ENCODE measurements around the gene MRM1.

The MRM1 gene

DNA sequence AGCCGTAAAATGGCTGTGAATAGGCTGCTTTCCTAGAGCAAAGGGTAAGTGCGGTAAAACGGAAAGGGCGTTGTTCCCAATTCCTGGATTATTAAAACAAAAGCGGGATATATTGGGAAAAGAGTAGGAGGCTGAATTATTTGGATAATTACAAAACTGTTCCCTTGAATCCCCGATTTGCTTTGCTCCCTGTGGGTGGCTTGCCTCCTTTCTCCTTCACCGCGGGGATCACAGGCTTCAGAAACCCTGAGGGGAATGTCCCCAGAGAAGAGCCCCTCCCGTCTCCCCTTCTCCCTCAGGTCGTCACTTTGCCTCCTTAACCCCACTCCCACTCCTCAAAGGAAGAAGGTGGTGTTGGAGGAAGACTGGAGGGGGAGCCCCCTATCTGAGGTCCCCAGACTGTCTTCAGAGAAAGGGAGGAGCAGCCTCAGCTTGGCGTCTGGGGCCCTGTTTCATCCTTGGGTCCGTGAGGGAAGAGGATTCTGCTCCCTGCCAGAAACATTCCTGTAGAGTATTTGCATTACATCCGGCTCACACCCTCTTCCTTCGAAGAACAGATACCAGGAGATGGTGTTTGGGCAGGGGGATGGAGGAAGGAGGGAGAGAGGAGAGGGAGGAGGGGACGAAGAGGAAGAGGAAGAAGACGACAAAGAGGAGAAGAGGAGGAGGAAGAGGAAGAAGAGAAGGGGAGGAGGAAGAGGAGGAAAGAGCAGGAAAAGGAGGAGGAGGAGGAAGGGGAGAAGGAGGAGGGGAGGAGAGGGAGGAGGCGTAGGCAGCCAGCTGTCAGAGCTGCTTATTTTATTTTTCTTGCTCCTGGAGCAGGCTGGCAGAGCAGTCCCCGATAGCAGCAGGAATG is 31.8 kb downstream of the MRM1 start:
- no peak for DNase-seq (ENCODE audit: low spot score)

DNA sequence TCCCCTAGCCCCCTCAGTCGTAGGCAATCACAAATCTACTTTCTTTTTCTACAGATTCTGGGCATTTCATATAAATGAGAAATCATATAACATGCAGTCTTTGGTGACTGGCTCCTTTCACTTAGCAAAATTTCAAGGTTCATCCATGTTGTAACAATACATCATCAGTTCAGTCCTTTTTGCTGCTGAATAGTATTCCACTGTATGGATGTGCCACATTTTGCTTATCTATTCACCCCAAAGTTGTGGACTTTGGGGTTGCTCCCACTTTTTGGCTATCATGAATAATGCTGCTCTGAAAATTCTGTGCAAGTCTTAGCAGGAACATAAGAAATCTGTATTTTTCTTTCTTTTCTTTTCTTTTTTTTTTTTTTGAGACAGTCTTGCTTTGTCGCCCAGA is 39.0 kb downstream of the MRM1 start:
- DNase-seq (ENCODE audit: low spot score): no peak

DNA sequence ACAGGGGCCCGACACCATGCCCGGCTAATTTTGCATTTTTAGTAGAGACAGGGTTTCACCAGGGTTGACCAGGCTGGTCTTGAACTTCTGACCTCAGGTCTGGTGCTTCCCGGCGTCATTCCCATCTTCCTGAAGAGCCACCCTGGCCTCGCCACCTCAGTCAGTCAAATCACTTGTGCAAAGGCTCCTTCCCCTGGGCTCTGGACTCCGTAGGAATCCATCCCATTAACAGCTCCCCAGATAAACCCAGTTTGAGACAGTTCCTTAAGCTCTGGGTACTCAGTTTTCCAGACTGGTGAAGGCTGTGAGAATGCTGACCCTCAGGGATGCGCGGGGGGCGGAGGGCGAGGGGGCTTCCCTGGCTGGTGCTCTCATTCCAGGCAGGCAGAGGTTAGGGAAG is 39.5 kb downstream of the MRM1 start:
- DNase-seq (ENCODE audit: low spot score): no peak

DNA sequence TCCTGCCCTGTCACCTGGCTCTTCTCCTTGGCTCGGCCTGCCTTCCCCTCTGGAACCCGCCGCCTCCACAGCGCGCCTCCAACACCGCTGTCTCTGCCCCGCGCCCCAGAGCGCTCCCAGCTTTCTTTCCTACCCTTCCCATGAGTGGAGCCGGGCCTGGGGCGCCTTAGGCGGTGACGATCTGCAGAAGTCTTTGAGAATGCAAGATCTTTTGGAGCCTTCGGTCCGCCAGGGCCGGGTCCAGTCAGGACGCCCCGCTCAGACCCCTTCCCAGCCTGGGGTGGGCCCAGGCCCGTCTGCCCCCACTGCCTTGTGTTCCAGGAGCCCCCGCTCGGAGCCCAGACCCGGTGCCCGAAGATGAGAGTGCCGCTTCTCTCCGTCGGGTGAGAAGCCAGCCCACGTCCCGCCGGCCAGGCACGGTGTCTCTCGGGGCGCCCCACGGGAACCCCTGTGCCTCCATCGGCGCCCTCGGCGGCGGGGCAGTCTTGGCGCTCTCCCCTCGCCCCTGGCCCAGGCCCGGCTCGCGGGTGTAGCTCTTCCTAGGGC is 40.0 kb downstream of the MRM1 start:
- DNase-seq (ENCODE audit: low spot score): no peak

DNA sequence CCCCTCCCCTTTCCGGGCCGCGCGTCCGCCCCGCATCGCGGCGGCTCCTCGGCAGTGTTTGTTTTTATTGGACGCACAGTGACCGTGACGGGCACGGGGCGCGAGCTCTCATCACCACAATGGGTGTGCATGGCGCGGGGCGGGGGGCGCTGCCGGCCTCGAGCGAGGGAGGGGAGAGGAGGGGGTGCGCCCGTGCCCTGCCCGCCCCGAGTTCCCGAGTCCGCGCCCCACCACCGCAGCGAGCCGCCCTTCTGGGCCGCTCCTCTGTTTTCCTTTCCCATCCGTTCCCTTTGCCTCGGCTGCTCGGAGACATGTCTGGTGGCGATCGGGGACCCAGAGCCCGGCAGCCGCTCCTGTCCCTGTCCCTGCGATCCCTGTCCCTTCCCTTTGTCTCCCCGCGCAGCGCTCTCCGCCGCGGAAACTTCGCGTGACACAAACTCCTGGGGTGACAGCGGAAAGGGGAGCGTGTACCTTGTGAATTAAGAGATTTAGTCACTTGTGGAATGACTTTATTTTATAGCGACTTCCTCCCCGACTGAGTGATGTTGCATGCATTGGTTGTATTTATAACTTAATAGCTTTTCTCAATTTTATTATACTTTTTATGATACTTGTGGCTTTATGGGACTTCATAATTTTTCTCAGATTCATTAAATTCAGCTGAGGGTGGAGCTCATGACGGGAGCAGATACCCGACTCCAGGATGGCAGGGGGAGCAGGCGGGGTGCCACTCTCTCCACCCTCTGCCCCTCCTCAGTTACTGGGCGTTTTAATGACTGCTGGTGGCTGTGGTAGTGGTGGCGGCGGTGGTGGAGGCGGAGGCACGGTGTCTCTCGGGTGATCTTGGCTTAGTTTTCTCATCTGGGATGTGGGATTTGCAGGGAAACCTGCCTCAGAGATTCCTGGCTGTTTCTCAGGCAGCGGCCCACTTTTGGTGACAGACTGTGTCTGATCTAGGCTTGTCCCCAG is 40.8 kb downstream of the MRM1 start:
- peak; percentile 67 for DNase-seq (ENCODE audit: low spot score)

DNA sequence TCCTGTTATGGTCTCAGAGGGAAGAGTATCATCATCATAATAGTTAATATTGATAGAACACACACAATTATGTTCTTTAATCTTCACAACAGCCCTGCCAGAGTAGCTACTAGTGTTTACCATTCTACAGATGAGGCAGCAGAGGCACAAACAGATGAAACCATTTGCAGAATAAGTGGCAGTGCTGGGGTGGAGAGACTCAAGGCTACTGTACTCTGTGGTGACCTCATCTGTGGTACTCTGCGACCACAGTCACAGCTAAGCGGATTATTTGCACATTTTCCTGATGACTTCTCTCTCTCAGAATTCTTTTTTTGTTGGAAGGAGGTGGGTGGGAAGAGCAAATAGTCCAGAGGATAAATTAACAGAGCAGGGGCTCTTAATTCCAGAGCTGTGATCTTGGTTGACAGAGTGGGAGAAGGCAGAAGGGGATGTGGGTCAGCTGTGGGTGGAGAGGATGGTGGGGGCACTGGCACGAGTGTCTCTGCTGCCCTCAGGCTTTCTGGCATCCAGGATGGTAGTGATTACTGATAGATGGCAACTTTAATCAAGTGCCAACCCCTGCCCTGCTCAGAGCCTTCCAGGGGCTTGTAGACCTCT is 41.8 kb downstream of the MRM1 start:
- no peak for DNase-seq (ENCODE audit: low spot score)

DNA sequence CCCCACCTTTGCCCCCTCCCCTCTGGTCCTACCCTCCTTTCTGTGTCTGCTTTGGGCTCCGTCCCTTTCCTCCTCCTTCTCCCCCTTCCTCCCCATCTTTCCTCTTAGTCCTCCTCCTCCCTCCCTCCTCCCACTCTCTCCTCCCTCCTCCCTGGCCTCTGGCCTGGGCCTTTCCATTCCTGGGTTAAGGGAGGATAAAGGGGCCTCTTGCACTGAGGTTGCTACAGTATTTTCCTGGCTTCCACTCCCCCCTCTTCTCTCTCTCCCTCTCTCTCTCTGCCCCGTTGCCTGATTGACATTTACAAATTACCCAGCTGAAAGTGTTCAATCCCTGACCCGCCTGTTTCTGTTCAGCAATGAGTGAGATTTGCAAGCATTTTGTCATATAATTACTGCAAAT is 44.0 kb downstream of the MRM1 start:
- DNase-seq (ENCODE audit: low spot score): no peak

DNA sequence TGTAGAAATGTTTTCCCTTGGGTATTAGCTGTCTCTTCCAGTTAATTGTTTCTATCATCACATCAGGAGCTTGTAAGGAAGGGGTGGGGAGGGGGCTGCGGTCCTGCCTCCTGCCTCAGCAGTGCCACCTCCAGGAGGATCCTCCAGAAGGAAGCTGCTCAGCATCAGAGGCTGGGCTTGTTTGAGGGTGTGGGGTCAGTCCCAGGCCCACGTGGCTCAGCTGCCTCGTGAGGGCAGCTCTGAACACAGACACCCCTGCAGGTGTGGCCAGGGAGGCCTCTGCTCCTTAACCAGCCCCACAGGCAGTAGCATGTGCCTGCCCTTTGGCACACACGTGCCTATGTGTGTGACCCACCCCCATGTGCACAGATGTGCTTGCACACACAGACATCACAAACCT is 46.3 kb downstream of the MRM1 start:
- no peak for DNase-seq (ENCODE audit: low spot score)

DNA sequence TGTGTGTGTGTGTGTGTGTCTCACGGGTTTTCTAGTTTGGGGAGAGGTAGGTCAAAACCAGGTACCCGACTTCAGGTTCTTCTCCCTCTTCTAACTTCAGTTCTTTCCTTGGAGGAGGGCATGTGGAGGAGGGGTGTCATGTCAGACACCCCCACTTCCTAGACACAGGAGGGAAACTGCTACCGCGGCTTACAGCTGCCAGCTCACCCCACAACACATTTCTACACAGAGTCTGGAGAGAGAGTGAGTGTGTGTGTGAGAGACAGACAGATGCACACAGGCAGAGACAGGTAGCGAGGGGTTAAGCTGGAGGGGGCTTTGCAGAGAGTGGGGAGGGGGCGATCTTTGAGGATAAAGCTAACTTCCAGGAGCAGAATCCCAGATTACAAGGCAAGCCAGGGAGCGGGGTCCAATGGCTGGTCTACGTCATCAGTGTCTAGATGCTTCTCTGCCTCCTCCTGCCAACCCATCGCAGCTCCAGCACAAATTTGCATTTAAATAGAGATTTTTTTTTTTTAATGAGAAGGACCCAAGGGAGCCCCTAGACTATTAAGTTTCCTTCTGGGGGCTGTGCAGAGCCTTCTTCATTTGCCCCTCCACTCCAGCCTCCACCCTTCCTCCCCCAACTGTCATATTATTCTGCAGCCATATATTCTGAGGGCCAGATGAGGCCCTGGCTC is 48.9 kb downstream of the MRM1 start:
- no peak for DNase-seq (ENCODE audit: low spot score)

DNA sequence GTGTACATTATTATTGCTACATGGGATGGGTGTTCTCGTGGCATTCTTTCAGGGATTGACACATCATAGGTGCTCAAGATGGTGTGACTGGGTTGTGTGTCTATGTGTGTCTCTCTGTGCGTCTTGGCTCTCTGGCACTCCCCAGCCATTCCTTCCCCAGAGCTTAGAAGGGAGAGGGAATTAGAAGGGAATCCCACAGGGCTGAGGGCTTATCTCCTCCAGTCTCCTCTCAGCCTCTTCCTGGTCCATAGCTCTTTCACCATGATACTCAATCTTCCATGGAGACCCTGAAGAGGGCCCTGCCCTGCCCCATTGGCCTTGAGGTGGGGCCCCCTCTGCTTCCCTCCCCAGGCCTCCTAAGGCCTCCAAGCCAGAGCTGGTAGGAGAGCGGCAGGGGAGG is 52.0 kb downstream of the MRM1 start:
- peak; percentile 71 for DNase-seq (ENCODE audit: low spot score)

DNA sequence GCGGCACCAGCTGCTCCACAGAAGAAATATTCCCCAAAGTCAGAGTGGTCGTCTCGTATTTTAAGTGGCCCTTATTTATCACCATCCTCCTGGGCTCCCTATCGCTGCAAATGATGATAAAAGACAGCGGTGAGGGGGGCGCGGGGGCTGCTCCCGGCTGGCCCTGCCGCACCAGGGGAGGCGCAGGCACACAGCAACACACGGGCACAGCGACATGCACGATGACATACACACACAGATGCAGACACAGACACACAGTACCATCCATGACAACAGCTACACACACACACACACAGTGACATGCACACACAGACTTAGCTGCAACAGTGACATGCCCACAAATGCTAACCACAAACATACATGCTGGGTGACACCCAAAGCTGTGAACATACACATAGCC is 52.5 kb downstream of the MRM1 start:
- DNase-seq (ENCODE audit: low spot score): no peak

DNA sequence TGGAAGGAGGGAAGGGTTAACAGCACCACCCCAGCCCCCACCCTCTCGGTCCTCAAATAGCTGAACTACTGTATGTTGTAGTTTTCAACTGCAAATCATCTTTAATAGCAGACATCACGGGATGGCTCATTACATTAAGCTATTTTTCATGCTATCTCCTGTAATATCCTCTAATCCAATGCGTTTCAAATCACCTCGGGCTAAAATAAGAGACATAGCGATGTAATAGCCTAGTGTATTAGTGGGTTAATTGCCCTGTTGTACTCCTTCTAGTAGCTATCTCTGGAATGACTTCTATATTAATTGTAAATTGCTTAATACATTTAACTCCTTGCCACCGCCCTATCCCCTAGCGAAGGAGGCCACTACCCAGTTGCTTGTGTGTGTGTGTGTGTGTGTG is 54.3 kb downstream of the MRM1 start:
- DNase-seq (ENCODE audit: low spot score): no peak

DNA sequence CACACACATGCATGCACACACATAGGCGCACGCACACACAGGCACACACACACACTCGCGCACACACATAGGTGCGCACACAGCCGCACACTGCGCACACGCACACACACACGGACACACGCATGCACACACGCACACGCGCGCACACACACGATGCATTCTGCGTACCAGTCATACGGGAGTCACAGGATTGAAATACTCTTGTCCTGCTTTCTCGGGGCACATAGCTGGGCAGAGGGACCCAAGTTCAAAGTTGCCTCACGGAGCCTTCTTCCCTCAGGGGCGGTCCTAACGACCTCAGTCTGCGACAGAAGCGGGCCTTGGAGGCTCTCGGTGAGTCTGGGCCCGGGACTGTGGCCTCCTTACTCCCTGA is 56.0 kb downstream of the MRM1 start:
- DNase-seq (ENCODE audit: low spot score): no peak

DNA sequence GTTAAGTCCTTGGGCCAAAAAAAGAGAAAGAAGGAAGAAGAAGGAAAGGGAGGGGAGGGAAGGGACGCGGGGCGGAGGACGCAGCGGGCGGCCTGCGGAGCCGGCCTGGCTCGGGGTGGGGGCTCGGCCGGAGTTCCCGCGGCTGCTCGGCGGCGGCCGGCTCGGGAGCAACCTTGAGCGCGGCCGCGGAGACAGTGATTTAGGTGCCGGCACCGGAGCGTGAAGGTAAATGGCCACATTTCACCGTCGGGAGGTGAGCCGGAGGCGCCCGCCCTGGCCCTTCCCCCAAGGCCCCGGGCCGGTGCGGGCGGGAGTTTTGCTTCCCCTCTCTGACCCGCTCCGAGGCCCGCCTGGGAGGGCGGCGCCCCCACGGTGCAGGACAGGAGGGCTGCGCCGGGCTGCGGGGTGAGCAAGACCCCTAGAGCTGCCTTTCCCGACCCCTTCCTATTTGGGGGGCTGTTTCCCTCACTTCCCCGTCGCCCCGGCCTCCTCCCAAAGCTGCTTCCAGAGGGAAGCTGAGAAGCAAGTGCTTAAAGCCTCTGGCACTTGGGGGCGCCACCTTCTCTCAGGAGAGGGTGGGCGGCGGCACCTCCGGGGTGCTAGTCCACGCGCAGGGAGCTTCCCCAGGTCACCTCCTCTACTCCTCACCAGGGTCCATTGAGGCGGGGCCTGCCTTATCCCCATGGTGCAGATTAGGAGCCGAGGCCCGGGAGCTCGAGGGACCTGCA is 56.5 kb downstream of the MRM1 start:
- peak; percentile 60 for DNase-seq (ENCODE audit: low spot score)

Measured in D341Med (cell line).